ENCODE measurements around the gene SLX4.

Gene SLX4

DNA sequence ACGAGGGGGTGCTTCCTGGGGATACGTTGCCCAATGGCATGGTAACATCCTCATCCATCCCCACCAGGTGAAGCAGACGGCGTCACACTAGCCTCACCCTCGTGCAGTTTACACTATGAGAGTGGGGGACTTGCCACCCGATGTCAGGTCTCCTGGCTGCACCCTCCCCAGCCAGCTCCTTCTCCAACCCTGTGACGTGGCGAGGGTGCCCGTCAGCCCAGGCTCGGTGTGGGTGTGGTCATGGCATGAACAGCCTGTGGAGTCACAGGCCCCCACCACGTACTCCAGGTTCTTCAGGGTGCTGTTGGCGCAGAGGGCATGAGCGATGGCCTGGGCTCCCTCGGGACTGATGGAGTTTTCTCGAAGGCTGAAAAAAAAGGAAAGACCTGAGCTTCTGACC, 62.5 kb downstream of the SLX4 start:
- DNase-seq = no peak

GRCh38 chr16:3548445-3548844, 63.0 kb downstream of the SLX4 start:
- no peak for DNase-seq

DNA sequence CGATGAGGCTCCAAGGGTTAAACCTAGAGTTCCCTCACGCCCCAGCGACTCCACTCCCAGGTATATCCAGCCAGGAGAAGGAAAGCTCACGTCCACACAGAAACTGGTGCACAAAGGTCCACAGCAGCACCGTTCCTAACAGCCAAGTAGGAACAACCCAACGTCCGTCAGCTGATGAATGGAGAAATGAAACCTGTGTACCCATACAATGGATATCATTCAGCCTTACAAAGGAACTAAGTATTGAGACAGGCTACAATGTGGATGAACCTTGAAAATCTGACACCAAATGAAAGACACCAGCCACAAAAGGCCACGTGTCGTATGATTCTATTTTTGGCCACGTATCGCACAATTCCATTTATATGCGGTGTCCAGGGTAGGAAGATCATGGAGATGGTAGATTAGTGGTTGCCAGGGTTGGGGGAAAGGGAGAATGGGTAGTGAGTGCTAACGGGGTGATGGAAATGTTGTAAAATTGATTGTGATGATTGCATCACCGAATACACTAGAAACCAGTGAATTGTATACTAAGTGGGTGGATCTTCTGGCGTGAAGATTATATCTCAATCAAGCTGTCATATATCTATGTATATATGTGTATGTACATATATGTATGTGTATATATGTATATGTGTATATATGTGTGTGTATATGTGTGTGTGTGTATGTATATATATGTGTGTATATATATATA, 64.3 kb downstream of the SLX4 start:
- no peak for DNase-seq

- no peak for DNase-seq
Measured at GRCh38 chr16:3542601-3543373, 68.6 kb downstream of the SLX4 start.

DNA sequence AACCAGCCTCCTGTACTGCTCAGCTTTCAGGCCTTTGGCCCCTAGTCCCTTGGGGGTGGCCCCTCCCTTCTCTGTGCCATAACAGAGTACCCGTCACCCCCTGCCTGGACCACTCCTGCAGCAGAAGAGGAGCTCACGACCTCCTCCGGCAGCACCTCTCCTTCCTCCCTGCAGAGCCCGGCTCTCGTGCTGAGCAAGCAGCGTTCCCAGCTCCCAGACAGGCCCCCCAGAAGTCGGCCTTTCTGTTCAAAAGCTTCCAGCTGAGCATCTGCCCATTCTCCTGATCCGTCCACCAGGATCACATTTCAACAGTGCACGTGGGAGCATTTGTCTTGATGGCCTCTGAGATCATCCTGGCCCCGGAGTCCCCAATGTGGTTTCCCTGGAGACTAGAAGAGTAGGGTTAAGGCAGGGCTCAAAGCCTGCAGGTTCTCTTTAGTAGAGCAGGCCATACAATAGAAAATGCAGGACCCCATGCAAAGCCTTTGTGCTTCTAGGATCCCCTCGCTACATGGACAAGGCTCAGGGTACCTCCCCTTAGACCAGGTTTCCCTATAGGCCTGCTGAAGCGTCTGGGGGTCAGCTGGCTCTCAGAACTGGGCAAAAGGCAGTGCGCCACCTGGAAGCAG, 69.8 kb downstream of the SLX4 start:
- no peak for DNase-seq

DNA sequence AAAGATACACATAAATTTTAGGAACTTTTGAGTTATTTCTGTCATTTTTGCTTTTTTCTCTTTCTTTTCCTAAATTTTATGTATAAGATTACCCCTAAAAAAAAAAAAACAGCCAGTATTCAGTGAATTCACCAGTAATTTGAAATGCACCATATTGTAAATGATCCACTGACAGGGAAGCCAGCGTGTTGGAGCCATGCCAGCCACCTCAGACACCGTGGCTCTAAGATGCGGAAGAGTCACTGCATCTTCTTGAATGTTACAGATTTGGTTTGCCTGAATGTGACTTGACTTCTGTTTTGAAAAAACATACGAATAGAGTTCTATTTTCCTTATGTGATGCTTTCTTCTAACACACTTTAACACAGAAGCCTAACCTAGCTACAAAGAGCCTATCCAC, 73.2 kb downstream of the SLX4 start:
- no peak for DNase-seq

DNA sequence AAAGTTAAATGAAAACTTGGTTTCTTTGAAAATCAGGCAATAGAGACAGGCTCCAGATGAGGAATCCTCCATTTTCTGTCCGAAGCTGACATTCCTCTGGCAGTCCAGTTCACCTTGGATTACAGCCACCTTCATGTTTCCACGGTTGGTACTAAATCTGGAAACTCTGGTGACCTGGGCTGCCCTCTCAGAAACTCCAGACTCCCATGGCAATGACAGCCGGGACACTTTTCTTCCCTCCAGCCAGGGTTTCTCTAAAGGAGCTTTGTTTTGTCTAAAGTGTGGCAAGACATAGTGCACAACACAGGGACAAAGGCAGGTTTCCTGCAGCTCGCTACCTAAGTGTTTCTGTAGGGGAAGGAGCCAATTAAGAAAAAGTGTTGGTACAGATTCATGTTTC, 74.6 kb downstream of the SLX4 start:
- DNase-seq = no peak

GRCh38 chr16:3536271-3536731, 75.1 kb downstream of the SLX4 start:
- DNase-seq = no peak

- no peak for DNase-seq
Measured at GRCh38 chr16:3534126-3534525, 77.3 kb downstream of the SLX4 start.

DNA sequence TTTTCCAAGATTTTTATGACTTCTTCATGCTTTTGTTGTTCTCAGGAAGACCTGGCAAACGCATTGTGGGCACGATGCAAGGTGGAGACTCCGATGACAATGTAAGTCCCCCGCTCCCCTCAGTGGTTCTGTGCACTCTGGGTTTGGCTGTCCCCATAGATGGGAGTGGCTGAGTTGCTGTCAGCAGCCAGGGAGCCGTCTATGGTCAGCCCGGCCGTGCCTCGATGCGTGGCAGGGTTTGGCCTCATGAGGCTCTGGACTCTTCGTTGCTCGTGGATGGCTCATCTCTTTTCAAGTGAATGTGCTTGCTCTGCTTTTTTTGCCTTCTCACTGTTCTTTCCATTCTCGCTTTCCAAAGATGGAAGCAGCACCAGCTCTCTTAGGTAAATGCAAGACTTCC, 78.7 kb downstream of the SLX4 start:
- no peak for DNase-seq

Measured in COR-L47 (cell line).